AG04450 (cell line): ENCODE results near the gene CLMN. TPM values are rescaled to one million over a fixed set of nuclear protein-coding genes. Genes with fewer than 3 reads are reported as not detected.
A peak's percentile ranks its signal among the peaks of the same experiment; 100 is the strongest.

ENCODE experiments used
- CTCF ChIA-PET: fragments of 300-600, 350-600 bp; formaldehyde crosslinking; extraction: SDS; loops from one replicate; lab custom pipeline; 2022; ENCODE audit warnings: antibody characterized with exemption, inconsistent platforms; lab: Charles Lee
- POLR2A ChIA-PET: fragments of 350-600 bp; formaldehyde crosslinking; extraction: SDS; loops from one replicate; lab custom pipeline; 2021; ENCODE audit warnings: antibody characterized with exemption, inconsistent platforms; lab: Yijun Ruan, JAX
- DNase-seq: peaks from one replicate; pipeline ENCODE4 v3.0.0-alpha.2; 2011; ENCODE audit warnings: low read depth, low spot score
- H3K27ac ChIP-seq: one replicate; pipeline ENCODE4 v1.5.1; 2012; ENCODE audit warnings: low read depth, low read length, control low read depth
- H3K27me3 ChIP-seq: one replicate; pipeline ENCODE4 v1.6.0; 2012; ENCODE audit warnings: low read length; ENCODE audit not compliant: control insufficient read depth, insufficient read depth
- H3K4me3 ChIP-seq: 2 replicates; pipeline ENCODE4 v1.5.1; 2011; ENCODE audit warnings: mild to moderate bottlenecking, low read depth, low read length, control low read depth
- H3K9me3 ChIP-seq: 2 replicates; pipeline ENCODE4 v1.5.1; 2012; ENCODE audit warnings: low read length; ENCODE audit not compliant: control insufficient read depth, insufficient read depth
- polyA plus RNA-seq: library from polyadenylated mRNA; depleted of rRNA; stranded (reverse); fragments of >200 nt; gene quantifications from 2 replicates; pipeline ENCODE4 v1.2.3, GENCODE V29; 2011
- TF ChIP-seq, protein P1 (sequence below): IDR thresholded peaks from 2 replicates; pipeline ENCODE4 v1.5.1; 2011; ENCODE audit warnings: low read depth, low read length, control low read depth, inconsistent platforms

The CLMN gene
- polyA plus RNA-seq, 1 experiment, result 0.09 TPM

DNA sequence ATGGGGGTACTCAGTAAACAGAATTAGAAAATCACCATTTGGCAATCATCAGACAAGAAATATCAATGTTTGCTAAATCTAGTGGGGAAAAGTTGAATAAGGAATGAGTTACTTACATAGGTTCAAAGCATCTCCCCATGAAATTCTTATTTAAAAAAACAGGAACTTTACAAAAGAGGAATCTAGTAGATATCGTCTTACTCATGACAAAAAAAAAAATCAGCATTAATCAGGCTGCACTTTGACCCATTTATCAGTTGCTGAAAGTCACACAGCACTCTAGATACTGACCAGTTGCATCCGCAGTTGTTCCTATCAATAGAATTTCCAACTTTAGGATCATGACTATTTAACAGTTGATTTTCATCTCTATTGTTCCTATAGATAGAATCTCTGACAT, 156.6 kb downstream of the CLMN start:
- ChIA-PET CTCF (interaction anchor here (0.5 kb wide), 1 partner anchor 10 kb away, joined by 3 read pairs; no protein-coding TSS in a partner anchor), POLR2A (no interaction called here)

GRCh38 chr14:95162641-95163040, 157.1 kb downstream of the CLMN start:
- Histone ChIP-seq H3K27ac (no peak overlapping the region), H3K27me3 (no peaks in the 10 kb centered on the region), H3K9me3 (no peaks in the 10 kb centered on the region), H3K4me3 (no peak overlapping the region)
- POLR2A ChIA-PET, result no interaction called here
- TF ChIP-seq, protein P1, sequence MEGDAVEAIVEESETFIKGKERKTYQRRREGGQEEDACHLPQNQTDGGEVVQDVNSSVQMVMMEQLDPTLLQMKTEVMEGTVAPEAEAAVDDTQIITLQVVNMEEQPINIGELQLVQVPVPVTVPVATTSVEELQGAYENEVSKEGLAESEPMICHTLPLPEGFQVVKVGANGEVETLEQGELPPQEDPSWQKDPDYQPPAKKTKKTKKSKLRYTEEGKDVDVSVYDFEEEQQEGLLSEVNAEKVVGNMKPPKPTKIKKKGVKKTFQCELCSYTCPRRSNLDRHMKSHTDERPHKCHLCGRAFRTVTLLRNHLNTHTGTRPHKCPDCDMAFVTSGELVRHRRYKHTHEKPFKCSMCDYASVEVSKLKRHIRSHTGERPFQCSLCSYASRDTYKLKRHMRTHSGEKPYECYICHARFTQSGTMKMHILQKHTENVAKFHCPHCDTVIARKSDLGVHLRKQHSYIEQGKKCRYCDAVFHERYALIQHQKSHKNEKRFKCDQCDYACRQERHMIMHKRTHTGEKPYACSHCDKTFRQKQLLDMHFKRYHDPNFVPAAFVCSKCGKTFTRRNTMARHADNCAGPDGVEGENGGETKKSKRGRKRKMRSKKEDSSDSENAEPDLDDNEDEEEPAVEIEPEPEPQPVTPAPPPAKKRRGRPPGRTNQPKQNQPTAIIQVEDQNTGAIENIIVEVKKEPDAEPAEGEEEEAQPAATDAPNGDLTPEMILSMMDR, result no peak
- CTCF ChIA-PET, result no interaction called here
- no peak for DNase-seq

More for the DNA sequence above, 156.6 kb downstream of the CLMN start:
- Histone ChIP-seq H3K27ac (no peak overlapping the region), H3K27me3 (no peaks in the 10 kb centered on the region), H3K9me3 (no peaks in the 10 kb centered on the region), H3K4me3 (no peak overlapping the region)
- TF ChIP-seq, protein P1, result no peak
- DNase-seq, result no peak

DNA sequence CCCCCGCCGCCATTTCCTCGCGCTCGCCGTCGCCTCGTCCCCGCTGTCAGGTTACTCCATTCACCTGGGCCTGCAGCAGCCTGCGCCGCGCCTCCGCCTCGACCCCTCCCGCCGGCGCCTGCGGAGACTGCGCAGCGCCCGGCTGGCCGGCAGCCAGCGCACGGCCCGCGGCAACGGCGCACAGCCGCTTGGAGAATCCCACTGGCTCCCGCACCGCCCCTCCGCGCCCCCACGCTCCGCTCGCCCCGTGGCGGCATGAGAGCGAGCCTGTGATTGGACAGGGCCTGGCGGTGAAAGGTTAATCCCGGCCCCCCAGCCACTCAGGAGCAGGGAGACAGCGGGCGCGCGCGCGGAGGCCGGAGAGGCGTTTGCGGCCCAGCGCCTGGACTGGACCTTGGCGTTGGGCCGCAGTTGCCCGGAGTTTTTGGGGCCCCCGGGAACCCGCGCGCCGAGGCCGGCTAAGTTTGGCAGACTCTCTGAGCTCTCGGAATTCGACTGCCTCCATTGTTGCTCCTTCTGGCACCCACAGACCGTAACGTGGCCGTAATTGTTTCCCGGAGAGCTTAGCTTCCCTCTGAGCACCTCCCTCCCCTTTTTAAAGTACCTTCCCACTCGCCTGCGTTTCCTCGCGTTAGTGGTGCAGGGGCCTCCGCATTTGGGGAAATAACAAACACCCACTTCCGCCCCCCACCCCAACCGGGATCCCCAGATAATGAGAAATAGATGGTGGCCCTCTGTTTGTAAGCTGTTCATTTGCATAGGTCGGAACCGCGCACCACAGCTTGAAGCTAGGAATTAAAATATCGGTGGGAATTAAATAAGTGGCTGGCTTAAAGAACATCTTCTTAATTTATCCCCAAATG, 162.2 kb downstream of the CLMN start, which contains the start of gene DICER1:
DICER1 (minus strand) TSS at position 203 of the 863 bp plus-strand sequence. CDS start 24,071 bp downstream, outside the sequence.
- no peaks in the 10 kb centered on the region for H3K27me3 ChIP-seq
- ChIA-PET CTCF (interaction anchor here (0.7 kb wide), 3 partner anchors 12 to 572 kb away, joined by 3 to 5 read pairs (median 4); no protein-coding TSS in a partner anchor), POLR2A (interaction anchor here (0.9 kb wide), 1 partner anchor 24 kb away, joined by 6 read pairs; no protein-coding TSS in a partner anchor)
- peak within 1 kb of the TSS; percentile 73 for H3K4me3 ChIP-seq
- H3K9me3 ChIP-seq, result no peaks in the 10 kb centered on the region; the same call in 1 of the 2 replicates
- TF ChIP-seq, protein P1, result no peak
- H3K27ac ChIP-seq, result peak within 1 kb of the TSS; percentile 90
- peak; percentile 67 for DNase-seq

DNA sequence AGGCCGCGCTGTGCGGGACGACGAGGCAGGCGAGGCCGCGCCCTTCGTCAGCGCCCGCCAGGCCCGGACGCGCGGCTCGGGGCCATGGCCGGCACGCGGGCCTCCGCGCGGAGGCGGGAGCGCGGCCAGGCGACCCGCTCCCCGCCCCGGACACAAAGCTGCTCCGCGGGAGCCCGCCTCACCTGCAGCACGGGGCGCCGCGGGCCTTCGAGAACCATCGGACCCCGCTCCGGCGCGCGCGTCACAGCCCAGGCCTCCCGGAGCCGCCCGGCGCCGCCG, 162.7 kb downstream of the CLMN start:
- no peak for DNase-seq
- no peak overlapping the region for H3K27ac ChIP-seq
- POLR2A ChIA-PET, result no interaction called here
- no peaks in the 10 kb centered on the region for H3K27me3 ChIP-seq
- TF ChIP-seq, protein P1, result no peak
- CTCF ChIA-PET, result no interaction called here
- peak overlapping the region; percentile 69 for H3K4me3 ChIP-seq
- H3K9me3 ChIP-seq, result no peaks in the 10 kb centered on the region; the same call in 1 of the 2 replicates
